HG02970 (cell line): ENCODE measurements around the gene UBE2S.
A peak's percentile ranks its signal among the peaks of the same experiment; 100 is the strongest.
"Not testable (repeated sequence)": the region's sequence is repeated elsewhere in the genome, so short reads cannot be mapped to it uniquely, and the experiment has no call there.

ENCODE experiments used
- ATAC-seq: cut with Tn5 transposase; IDR thresholded peaks from one replicate; pipeline ENCODE4 v1.9.1; 2021; ENCODE audit warnings: mild to moderate bottlenecking, moderate library complexity, moderate number of reproducible peaks; ENCODE audit not compliant: unreplicated experiment, low FRiP score

UBE2S gene

DNA sequence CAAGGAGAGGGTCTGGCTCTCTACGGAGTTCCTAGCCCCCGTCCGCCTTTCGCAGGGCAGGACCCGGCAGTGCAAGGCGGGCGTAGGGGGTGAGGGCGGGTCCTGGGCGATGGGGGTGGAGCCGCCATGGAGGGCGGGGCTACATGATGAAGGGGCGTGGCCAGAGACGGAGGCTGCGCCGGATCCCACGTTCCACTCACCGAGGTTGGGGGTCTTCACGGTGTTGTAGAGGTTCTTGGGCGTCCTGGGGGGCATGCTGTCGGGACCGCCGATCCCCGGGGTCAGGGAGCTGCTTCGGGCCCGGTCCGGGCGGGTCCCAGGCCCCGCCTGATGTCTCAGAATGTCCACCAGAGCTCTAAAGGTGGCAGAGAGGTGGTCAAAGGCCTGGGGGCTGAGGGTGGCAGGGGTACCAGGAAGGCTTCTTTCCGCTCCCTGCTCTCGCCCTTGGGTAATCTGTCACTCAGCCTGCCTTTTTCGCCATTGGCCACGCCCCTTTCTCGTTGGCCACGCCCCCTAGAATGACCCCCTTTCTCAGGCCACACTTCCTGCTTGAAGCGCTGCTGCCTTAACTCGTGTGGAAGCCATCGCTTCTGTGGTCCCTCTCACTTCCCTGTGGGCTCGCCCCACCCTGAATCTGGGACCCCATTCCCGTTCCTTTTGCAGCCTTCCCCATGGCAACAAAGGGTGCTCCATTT, 33.0 kb upstream of the UBE2S start:
- ATAC-seq: no peak

DNA sequence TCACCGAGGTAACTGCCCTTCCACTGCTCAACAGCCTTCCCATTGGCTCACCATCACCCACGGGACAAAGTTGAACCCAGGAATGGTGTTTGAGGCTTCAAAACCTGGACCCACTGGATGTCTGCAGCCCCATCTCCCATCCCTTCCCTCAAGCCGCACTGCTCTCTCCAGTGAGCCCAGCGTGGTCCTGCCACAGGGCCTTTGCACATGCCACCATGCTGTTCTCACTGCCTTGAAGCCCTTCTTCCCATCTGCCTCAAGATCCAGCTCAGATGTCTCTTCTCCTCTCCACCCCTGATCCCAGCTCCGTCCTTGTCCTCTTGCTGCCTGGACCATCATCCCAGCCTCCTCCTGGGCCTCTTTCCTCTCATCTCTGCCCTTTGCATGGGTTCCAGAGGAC, 31.5 kb upstream of the UBE2S start:
- no peak for ATAC-seq

GRCh38 chr19:55437410-55437809, 29.8 kb upstream of the UBE2S start:
- ATAC-seq: no peak

GRCh38 chr19:55436847-55437246, 29.3 kb upstream of the UBE2S start:
- no peak for ATAC-seq

DNA sequence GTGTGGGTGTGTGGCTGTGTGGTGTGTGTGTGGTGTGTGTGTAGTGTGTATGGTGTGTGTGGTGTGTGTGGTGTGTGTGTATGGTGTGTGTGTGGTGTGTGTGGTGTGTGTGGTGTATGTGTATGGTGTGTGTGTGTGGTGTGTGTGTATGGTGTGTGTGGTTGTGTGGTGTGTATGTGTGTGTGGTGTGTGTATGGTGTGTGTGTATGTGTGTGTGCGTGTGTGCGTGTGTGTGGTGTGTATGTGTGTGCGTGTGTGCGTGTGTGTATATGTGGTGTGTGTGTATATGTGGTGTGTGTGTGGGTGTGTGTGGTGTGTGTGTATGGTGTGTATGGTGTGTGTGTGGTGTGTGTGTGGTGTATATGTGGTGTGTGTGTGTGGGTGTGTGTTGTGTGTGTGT, 27.4 kb upstream of the UBE2S start:
- no peak for ATAC-seq

DNA sequence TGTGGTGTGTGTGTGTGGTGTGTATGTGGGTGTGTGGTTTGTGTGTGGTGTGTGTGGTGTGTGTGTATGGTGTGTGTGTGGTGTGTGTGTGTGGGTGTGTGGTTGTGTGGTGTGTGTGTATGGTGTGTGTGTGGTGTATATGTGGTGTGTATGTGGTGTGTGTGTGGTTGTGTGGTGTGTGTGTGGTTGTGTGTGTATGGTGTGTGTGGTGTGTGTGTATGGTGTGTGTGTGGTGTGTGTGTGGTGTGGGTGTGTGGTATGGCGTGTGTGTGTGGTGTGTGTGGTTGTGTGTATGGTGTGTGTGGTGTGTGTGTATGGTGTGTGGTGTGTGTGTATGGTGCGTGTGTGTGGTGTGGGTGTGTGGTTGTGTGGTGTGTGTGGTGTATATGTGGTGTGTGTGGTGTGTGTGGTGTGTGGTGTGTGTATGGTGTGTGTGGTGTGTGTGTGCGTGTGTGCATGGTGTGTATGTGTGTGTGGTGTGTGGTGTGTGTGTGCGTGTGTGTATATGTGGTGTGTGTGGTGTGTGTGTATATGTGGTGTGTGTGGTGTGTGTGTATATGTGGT, 26.9 kb upstream of the UBE2S start:
- no peak for ATAC-seq

DNA sequence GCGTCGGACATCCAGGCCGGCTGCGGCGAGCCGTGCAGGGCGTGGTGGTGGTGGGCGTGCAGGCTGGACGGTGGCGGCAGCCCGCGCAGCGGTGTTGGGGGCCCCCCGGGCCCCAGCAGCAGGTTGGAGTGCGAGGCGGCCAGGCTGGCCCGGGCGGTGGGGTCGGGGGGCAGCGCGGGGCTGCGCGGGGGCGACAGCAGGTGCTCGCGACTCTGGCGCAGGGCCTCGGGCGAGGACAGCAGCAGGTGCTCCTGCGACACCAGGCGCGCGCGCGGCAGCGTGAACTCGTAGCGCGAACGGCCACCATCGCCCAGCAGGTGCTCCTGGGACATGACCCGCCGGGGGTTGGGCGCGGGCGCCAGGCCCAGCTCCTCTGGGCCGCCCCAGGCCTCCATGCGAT, 25.7 kb upstream of the UBE2S start:
- ATAC-seq: no peak

DNA sequence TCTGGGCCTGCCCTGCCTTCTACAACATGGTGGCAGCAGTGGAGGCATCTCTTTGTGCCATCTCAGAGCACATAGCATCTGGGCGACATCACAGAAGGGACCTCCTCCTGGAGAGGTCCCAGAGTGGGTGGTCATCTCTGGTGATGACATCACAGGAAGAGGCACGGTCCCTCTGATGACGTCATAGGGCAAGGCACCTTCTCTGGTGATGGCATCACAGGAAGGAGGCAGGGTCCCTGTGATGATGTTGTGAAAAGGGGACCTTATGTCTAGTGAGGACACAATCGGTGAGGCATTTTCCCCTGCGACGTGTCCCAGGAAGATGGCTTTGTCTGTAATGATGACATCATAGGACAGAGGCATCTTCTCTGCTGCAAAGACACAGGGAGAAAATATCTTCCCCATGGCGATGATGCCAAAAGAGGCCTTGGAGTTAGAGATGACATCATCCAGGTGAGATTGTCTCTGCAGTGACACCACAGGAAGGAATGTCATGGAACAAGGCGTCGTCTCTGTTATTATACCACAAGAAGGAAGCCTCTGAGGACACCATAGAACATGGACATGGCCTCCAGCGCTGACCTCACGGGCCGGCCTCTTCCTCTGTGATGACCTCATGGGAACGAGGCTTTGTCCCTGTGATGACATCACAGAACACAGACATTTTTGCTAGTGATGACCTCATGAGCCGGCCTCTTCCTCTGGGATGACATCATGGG, 24.8 kb upstream of the UBE2S start:
- ATAC-seq: no peak

DNA sequence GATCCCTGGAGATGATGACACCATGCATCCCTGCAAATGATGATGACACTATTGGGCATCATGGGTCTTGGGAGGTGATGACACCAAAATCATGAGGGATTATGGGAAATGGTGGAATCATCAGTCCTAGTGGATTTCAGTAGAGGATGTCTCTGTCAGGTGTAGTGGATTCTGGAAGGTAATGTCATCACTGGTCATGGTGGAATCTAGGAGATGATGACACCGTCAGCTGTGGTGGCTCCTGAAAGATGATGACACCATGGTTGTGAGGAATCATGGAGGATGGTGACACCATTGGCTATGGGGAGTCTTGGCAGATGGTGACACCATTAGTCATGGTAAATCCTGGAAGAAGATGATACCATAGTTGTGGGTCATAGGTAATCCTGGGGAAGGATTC, 23.6 kb upstream of the UBE2S start:
- no peak for ATAC-seq

DNA sequence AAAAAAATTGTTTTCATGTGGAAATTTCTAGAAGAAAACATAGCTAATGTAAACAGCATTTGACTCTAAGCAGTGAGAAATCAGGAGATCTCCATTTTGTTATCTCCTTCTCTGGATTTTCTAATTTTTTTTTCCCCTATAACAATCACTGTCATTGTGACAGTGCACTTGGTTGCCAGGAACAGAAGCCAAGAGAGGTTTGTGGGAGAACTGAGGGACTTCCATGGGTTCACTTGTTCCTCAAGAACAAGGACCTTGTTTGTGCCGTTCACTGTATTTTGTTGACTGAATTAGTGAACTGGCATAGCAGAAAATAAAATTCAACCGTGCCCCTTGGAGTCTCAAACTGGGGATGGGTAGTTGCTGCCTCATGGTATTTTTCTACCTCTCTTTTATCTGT, 18.5 kb upstream of the UBE2S start:
- no peak for ATAC-seq

DNA sequence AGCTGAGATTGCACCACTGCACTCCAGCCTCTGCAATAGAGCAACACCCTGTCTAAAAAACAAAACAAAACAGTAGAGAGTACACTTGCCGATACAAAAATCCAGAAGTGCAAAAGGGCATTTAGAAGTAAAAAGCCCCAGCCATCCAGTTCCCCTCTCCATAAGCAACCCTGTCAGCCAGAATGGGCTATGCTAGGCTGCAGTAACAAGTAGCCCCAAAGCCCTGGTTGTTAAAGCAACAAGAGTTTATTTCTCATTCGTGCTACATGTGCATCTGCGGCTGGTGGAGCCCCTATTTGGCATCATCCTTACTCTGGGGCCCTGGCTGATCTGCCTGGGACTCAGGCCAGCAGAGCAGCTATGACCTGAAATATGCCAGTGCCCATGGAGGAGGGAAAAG, 16.9 kb upstream of the UBE2S start:
- ATAC-seq: no peak

DNA sequence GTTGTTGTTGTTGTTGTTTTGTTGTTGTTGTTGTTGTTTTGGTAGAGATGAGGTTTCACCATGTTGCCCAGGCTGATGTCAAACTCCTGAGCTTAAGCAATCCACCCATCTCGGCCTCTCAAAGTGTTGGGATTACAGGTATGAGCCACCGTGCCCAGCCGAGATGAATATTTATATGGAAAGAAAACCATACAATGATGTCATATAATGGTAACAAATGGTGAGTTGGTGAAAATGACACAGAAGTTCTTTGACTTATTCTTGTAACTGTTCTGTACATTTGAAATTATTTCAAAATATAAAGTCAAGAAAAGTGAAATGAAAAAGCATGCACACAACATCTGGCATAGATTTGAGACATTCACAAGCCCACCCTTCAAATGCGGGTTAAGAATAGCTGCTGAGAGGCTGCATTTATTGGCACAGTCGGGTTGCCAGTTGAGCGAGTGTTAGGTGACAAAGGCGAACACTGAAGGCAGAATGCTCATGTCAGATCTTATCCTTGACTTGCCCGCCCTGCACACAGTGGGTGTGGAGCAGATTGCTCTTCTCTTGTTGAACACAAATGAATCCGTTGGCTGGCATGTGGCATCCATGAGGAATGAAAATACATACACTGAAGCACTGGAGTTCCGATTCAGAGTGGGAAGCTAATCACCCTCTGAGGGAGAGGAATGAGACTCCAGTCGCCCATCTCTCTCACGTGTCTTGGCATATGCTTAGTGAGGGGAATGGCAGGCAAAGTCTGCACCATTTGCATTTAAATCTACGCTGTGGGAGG, 15.8 kb upstream of the UBE2S start:
- ATAC-seq: no peak

GRCh38 chr19:55421281-55421680, 13.7 kb upstream of the UBE2S start:
- not testable (repeated sequence) for ATAC-seq

DNA sequence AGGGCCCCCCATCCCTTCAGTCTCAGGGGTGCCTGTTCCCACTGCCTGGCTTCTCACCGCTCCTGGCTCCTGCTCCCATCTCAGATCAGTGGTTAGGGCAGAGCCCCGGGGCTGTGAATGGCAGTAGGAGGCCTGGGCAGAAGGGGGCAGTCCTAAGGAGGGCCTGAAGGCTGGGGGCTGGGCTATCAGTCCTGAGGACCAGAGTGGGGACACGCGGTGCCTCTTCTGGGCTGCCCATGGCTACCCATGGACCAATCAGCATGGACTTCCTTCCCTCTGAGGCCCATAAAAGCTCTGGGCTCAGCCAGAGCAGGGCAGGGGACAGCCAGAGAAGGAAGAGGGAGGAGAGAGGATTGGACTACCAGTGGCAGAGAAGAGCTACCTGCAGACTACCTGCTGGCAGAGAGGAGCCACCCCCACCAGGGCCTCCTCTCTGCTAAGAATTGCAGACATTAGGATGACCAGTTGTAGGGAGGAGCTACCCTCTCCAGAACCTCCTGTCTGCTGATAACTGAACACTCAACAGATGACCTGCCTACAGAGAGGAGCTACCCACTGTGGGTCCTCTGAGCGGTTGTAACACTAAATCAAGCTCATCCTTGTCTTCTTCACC, 12.1 kb upstream of the UBE2S start:
- ATAC-seq: no peak

- ATAC-seq: no peak
These were observed 11.5 kb upstream of the UBE2S start for GRCh38 chr19:55419103-55419502.

DNA sequence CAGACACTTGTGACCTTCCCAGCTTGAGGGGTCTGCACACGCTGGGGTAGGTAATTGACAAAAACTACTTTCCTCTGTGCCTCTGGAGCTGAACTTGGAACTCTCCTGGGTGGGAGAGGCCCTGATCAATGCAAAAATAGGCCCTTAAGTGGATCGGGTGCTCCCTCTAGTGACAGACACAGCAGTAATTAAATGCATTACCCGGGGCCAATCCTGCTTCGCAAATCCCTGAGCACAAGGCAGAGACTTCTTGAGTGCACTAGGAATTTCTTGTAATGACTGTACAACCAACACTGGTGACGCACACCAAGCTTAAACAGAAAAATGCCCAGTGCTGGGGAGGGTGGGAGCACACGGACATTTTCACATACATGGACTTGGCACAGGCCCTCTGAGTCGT, 10.6 kb upstream of the UBE2S start:
- no peak for ATAC-seq

DNA sequence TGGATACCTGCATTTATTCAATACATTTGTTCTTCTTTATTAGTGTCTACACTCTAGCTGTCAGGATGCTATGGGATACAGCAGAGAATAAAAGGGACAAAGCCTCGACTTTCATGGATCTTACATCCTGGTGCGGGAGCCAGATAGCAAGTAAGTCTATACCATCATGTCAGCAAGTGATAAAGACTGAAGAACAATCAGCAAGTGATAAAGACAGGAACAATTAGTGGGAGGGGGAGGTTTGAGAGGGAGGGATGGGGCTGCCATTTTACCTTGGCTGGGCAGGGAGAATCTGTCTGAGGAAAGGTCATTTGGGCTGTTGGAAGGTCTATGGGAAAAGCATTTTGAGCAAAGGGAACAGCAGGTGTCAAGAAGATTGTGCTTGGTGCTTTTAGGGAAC, 2.6 kb upstream of the UBE2S start:
- ATAC-seq: no peak

DNA sequence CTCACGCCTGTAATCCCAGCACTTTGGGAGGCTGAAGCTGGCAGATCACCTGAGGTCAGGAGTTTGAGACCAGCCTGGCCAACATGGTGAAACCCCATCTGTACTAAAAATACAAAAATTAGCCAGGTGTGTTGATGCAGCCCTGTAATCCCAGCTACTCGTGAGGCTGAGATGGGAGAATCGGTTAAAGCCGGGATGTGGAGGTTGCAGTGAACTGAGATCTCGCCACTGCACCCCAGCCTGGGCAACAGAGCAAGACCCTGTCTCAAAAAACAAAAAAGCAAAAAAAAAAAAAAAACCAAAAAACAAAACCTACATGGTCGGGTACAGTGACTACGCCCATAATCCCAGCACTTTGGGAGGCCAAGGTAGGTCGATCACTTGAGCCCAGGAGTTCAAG, 1.6 kb upstream of the UBE2S start:
- not testable (repeated sequence) for ATAC-seq

- ATAC-seq: no peak
These were observed 915 bp upstream of the UBE2S start for GRCh38 chr19:55408533-55408872.

- peak; percentile 76 for ATAC-seq
These were observed 378 bp upstream of the UBE2S start for GRCh38 chr19:55407800-55408532.
